CD8-positive, alpha-beta memory T cell (primary cell): ENCODE results near the gene C4orf46. TPM values are rescaled to one million over a fixed set of nuclear protein-coding genes. Genes with fewer than 3 reads are reported as not detected.
A peak's percentile ranks its signal among the peaks of the same experiment; 100 is the strongest.
"Not testable (repeated sequence)": the region's sequence is repeated elsewhere in the genome, so short reads cannot be mapped to it uniquely, and the experiment has no call there.

Experiments
- CTCF ChIA-PET: fragments of 350-600 bp; sonication (Branson Sonifier 250); formaldehyde crosslinking; loops from one replicate; lab custom pipeline; 2021; ENCODE audit warnings: antibody characterized with exemption; lab: Charles Lee
- POLR2A ChIA-PET: fragments of 350-600 bp; sonication (Branson Sonifier 250); formaldehyde crosslinking; loops from one replicate; lab custom pipeline; 2021; ENCODE audit warnings: antibody characterized with exemption; lab: Charles Lee
- DNase-seq, 5 donors: peaks; one replicate each; pipeline versions ENCODE4 v3.0.0 to v3.0.0-alpha.2; 2020 to 2022; ENCODE audit warnings: mixed read lengths in 1 of 5
- H3K27ac ChIP-seq: one replicate; pipeline ENCODE4 v1.7.0; 2013; ENCODE audit warnings: low read depth, mild to moderate bottlenecking, low read length, moderate library complexity
- H3K27me3 ChIP-seq: 2 replicates; pipeline ENCODE4 v1.7.0; 2013; ENCODE audit warnings: low read length, mild to moderate bottlenecking; ENCODE audit not compliant: insufficient read depth, poor library complexity, severe bottlenecking
- H3K36me3 ChIP-seq: 2 replicates; pipeline ENCODE4 v1.7.0; 2013; ENCODE audit warnings: mild to moderate bottlenecking, low read length, moderate library complexity; ENCODE audit not compliant: insufficient read depth
- H3K4me1 ChIP-seq: 2 replicates; pipeline ENCODE4 v1.7.0; 2013; ENCODE audit warnings: mild to moderate bottlenecking, low read length, moderate library complexity; ENCODE audit not compliant: insufficient read depth
- H3K4me3 ChIP-seq: 2 replicates; pipeline ENCODE4 v1.7.0; 2013; ENCODE audit warnings: mild to moderate bottlenecking, low read length
- H3K9me3 ChIP-seq: 2 replicates; pipeline ENCODE4 v1.7.0; 2013; ENCODE audit warnings: mild to moderate bottlenecking, low read length
- H3K27ac Mint-ChIP-seq, 8 donors: one replicate each; pipeline ENCODE4 v1.8.0; 2020 to 2021; ENCODE audit warnings: mixed read lengths in 8 of 8, mild to moderate bottlenecking in 6 of 8, inconsistent platforms in 3 of 8, moderate library complexity in 3 of 8
- H3K27me3 Mint-ChIP-seq, 2 donors: one replicate each; pipeline ENCODE4 v1.8.0; 2020 to 2021; ENCODE audit warnings: mixed read lengths in 2 of 2, mild to moderate bottlenecking in 1 of 2, moderate library complexity in 1 of 2
- H3K36me3 Mint-ChIP-seq, 3 donors: one replicate each; pipeline ENCODE4 v1.8.0; 2020 to 2021; ENCODE audit warnings: mixed read lengths in 3 of 3, inconsistent platforms in 1 of 3, mild to moderate bottlenecking in 1 of 3
- H3K4me1 Mint-ChIP-seq, 3 donors: one replicate each; pipeline ENCODE4 v1.8.0; 2020 to 2021; ENCODE audit warnings: mixed read lengths in 3 of 3, inconsistent platforms in 1 of 3, mild to moderate bottlenecking in 1 of 3
- H3K4me3 Mint-ChIP-seq, 7 donors: one replicate each; pipeline ENCODE4 v1.8.0; 2020 to 2021; ENCODE audit warnings: mixed read lengths in 7 of 7, mild to moderate bottlenecking in 6 of 7, moderate library complexity in 4 of 7, inconsistent platforms in 2 of 7
- H3K9me3 Mint-ChIP-seq, 5 donors: one replicate each; pipeline ENCODE4 v1.8.0; 2020 to 2022; ENCODE audit warnings: mixed read lengths in 5 of 5, mild to moderate bottlenecking in 3 of 5, moderate library complexity in 2 of 5, inconsistent platforms in 1 of 5
- polyA plus RNA-seq: library from polyadenylated mRNA; unstranded; fragments of 300-500 nt; fragmentation: Illumina TruSeq; gene quantifications from one replicate; pipeline ENCODE4 v1.2.3, GENCODE V29; 2021
- total RNA-seq, 2 experiments: library from RNA; stranded (reverse); gene quantifications; one replicate each; pipeline ENCODE4 v1.2.3, GENCODE V29; 2021

Gene C4orf46
- total and polyA plus RNA-seq, 3 experiments from 2014 or later, result 5.7 to 22.0 (median 20.0) TPM

- Mint-ChIP-seq H3K36me3 (peaks cover 0 to 11% (median 0%) of the 10 kb centered on the region in 3 donors), H3K27me3 (peaks cover 0 to 3% of the 10 kb centered on the region in 2 donors), H3K27ac (peak overlapping the region in 1 of 8 donors; percentile 12), H3K4me1 (peaks cover 16 to 23% (median 19%) of the 10 kb centered on the region in 3 donors), H3K9me3 (no peaks in the 10 kb centered on the region), H3K4me3 (no peak overlapping the region)
- no peaks in the 10 kb centered on the region for H3K9me3 ChIP-seq
- H3K4me1 ChIP-seq, result peaks cover 9% of the 10 kb centered on the region
- CTCF ChIA-PET, result no interaction called here
- H3K27me3 ChIP-seq, result no peaks in the 10 kb centered on the region
- H3K27ac ChIP-seq, result no peak overlapping the region
- POLR2A ChIA-PET, result no interaction called here
- peak in 3 of 5 donors; percentile 2 to 21 (median 7) for DNase-seq
- H3K4me3 ChIP-seq, result no peak overlapping the region
- H3K36me3 ChIP-seq, result no peaks in the 10 kb centered on the region
These were observed 4.0 kb downstream of the C4orf46 start for GRCh38 chr4:158667651-158668198.

- ChIA-PET CTCF (no interaction called here), POLR2A (no interaction called here)
- H3K4me3 Mint-ChIP-seq, result peak overlapping the region in 1 of 7 donors; percentile 14
These were observed 4.8 kb downstream of the C4orf46 start for GRCh38 chr4:158666892-158667291.

GRCh38 chr4:158664806-158665205 is 6.9 kb downstream of the C4orf46 start:
- Histone ChIP-seq H3K36me3 (no peaks in the 10 kb centered on the region), H3K27me3 (no peaks in the 10 kb centered on the region), H3K9me3 (no peaks in the 10 kb centered on the region), H3K27ac (no peak overlapping the region), H3K4me3 (no peak overlapping the region), H3K4me1 (no peaks in the 10 kb centered on the region)
- no peak overlapping the region for H3K27ac Mint-ChIP-seq
- no peaks in the 10 kb centered on the region for H3K36me3 Mint-ChIP-seq
- H3K4me3 Mint-ChIP-seq, result no peak overlapping the region
- H3K9me3 Mint-ChIP-seq, result no peaks in the 10 kb centered on the region
- peaks cover 3% of the 10 kb centered on the region in 2 donors for H3K27me3 Mint-ChIP-seq
- ChIA-PET CTCF (no interaction called here), POLR2A (no interaction called here)
- DNase-seq, result no peak
- H3K4me1 Mint-ChIP-seq, result no peaks in the 10 kb centered on the region

More at GRCh38 chr4:158666892-158667291, 4.8 kb downstream of the C4orf46 start:
- H3K9me3 Mint-ChIP-seq, result no peaks in the 10 kb centered on the region
- H3K27me3 Mint-ChIP-seq, result peaks cover 0 to 1% of the 10 kb centered on the region in 2 donors
- H3K4me1 Mint-ChIP-seq, result peaks cover 9 to 15% (median 12%) of the 10 kb centered on the region in 3 donors
- Histone ChIP-seq H3K27ac (no peak overlapping the region), H3K4me1 (peaks cover 7% of the 10 kb centered on the region), H3K4me3 (no peak overlapping the region), H3K9me3 (no peaks in the 10 kb centered on the region), H3K27me3 (no peaks in the 10 kb centered on the region), H3K36me3 (no peaks in the 10 kb centered on the region)
- peaks cover 0 to 7% (median 0%) of the 10 kb centered on the region in 3 donors for H3K36me3 Mint-ChIP-seq
- DNase-seq, result no peak
- H3K27ac Mint-ChIP-seq, result no peak overlapping the region

GRCh38 chr4:158663707-158664625 is 7.7 kb downstream of the C4orf46 start:
- H3K4me3 ChIP-seq, H3K9me3 Mint-ChIP-seq, POLR2A ChIA-PET, CTCF ChIA-PET, H3K27ac Mint-ChIP-seq, DNase-seq, H3K27me3 Mint-ChIP-seq, H3K4me3 Mint-ChIP-seq, H3K27ac ChIP-seq, H3K27me3 ChIP-seq, H3K36me3 ChIP-seq, H3K9me3 ChIP-seq, H3K4me1 Mint-ChIP-seq, H3K36me3 Mint-ChIP-seq, H3K4me1 ChIP-seq: not testable (repeated sequence)

GRCh38 chr4:158663255-158663654 is 8.4 kb downstream of the C4orf46 start:
- H3K9me3 ChIP-seq, H3K36me3 Mint-ChIP-seq, CTCF ChIA-PET, H3K27ac ChIP-seq, H3K4me1 ChIP-seq, H3K27ac Mint-ChIP-seq, H3K36me3 ChIP-seq, DNase-seq, H3K4me3 ChIP-seq, H3K27me3 ChIP-seq, H3K4me1 Mint-ChIP-seq, H3K9me3 Mint-ChIP-seq, POLR2A ChIA-PET, H3K4me3 Mint-ChIP-seq: not testable (repeated sequence)
- peaks cover 3 to 13% of the 10 kb centered on the region in 2 donors for H3K27me3 Mint-ChIP-seq

GRCh38 chr4:158657291-158657690 is 14.4 kb downstream of the C4orf46 start:
- CTCF ChIA-PET, result no interaction called here
- Mint-ChIP-seq H3K27ac (no peak overlapping the region), H3K4me3 (no peak overlapping the region), H3K27me3 (peaks cover 3 to 21% of the 10 kb centered on the region in 2 donors), H3K4me1 (peaks cover 6 to 9% (median 7%) of the 10 kb centered on the region in 3 donors), H3K36me3 (no peaks in the 10 kb centered on the region), H3K9me3 (no peaks in the 10 kb centered on the region)
- Histone ChIP-seq H3K4me3 (no peak overlapping the region), H3K27me3 (no peaks in the 10 kb centered on the region), H3K4me1 (no peaks in the 10 kb centered on the region), H3K36me3 (no peaks in the 10 kb centered on the region), H3K9me3 (no peaks in the 10 kb centered on the region), H3K27ac (no peak overlapping the region)
- POLR2A ChIA-PET, result no interaction called here
- no peak for DNase-seq

GRCh38 chr4:158656439-158656838 is 15.2 kb downstream of the C4orf46 start:
- Mint-ChIP-seq H3K27me3 (peaks cover 4 to 21% of the 10 kb centered on the region in 2 donors), H3K4me1 (peaks cover 6 to 11% (median 8%) of the 10 kb centered on the region in 3 donors), H3K27ac (no peak overlapping the region), H3K36me3 (no peaks in the 10 kb centered on the region), H3K4me3 (no peak overlapping the region), H3K9me3 (no peaks in the 10 kb centered on the region)
- H3K9me3 ChIP-seq, result no peaks in the 10 kb centered on the region
- CTCF ChIA-PET, result no interaction called here
- DNase-seq, result no peak
- H3K27me3 ChIP-seq, result no peaks in the 10 kb centered on the region
- H3K36me3 ChIP-seq, result no peaks in the 10 kb centered on the region
- H3K4me1 ChIP-seq, result no peaks in the 10 kb centered on the region
- POLR2A ChIA-PET, result no interaction called here
- no peak overlapping the region for H3K4me3 ChIP-seq
- no peak overlapping the region for H3K27ac ChIP-seq

GRCh38 chr4:158652920-158653319 is 18.8 kb downstream of the C4orf46 start:
- no peak overlapping the region for H3K27ac ChIP-seq
- ChIA-PET CTCF (no interaction called here), POLR2A (no interaction called here)
- DNase-seq, result no peak
- H3K4me1 ChIP-seq, result no peaks in the 10 kb centered on the region
- peaks cover 6 to 11% (median 8%) of the 10 kb centered on the region in 3 donors for H3K4me1 Mint-ChIP-seq
- no peaks in the 10 kb centered on the region for H3K9me3 ChIP-seq
- peak overlapping the region; percentile 6 to 76 (median 51) for H3K4me3 Mint-ChIP-seq
- H3K36me3 Mint-ChIP-seq, result no peaks in the 10 kb centered on the region
- peak overlapping the region in 5 of 8 donors; percentile 25 to 53 (median 43) for H3K27ac Mint-ChIP-seq
- no peaks in the 10 kb centered on the region for H3K9me3 Mint-ChIP-seq
- peak overlapping the region; percentile 20 for H3K4me3 ChIP-seq
- peaks cover 3 to 14% of the 10 kb centered on the region in 2 donors for H3K27me3 Mint-ChIP-seq
- H3K36me3 ChIP-seq, result no peaks in the 10 kb centered on the region
- H3K27me3 ChIP-seq, result no peaks in the 10 kb centered on the region
